Measurements from ENCODE around the gene SLC7A7. TPM values are rescaled to one million over a fixed set of nuclear protein-coding genes. Genes with fewer than 3 reads are reported as not detected.
A peak's percentile ranks its signal among the peaks of the same experiment; 100 is the strongest.

The SLC7A7 gene
- total and polyA plus RNA-seq, 2 of the 13 experiments (the other 11 are each of a cell fraction or from before 2014, with no cell fraction given), result 0.13 to 0.63 TPM

- TF ChIP-seq ZNF687 (CRISPR knock-in tag; IDR thresholded peaks at IDR 0.05), result peak; percentile 98
- TF ChIP-seq ZNF468 (CRISPR knock-in tag; IDR thresholded peaks at IDR 0.05), result no peak
- TF ChIP-seq NFYC (CRISPR knock-in tag; IDR thresholded peaks at IDR 0.05), result no peak
- peak; percentile 81; the same call in 1 of the 2 replicates for TF ChIP-seq AHR (CRISPR knock-in tag; IDR thresholded peaks at IDR 0.05)
- peak; percentile 62; the same call in 1 of the 2 replicates for TF ChIP-seq ARID4A (CRISPR knock-in tag; IDR thresholded peaks at IDR 0.05; ENCODE audit: borderline replicate concordance)
- TF ChIP-seq NFE2 (CRISPR knock-in tag; IDR thresholded peaks at IDR 0.05), result no peak
- TF ChIP-seq KLF16 (CRISPR knock-in tag; IDR thresholded peaks at IDR 0.05), result 0 out of 4 replicates have a peak, but pooled peaks of 1 of the 2 experiments have one; percentile 47
- TF ChIP-seq ETS1 (CRISPR knock-in tag; IDR thresholded peaks at IDR 0.05), result no peak; the same call in 1 of the 2 replicates
- no peak for TF ChIP-seq ZNF597 (CRISPR knock-in tag; IDR thresholded peaks at IDR 0.05)
- TF ChIP-seq JDP2 (CRISPR knock-in tag; IDR thresholded peaks at IDR 0.05; ENCODE audit: borderline replicate concordance), result no peak
- TF ChIP-seq SALL1 (CRISPR knock-in tag; IDR thresholded peaks at IDR 0.05), result peak; percentile 78
- 0 out of 2 replicates have a peak, but pooled peaks have one; percentile 62 for TF ChIP-seq ZZZ3 (CRISPR knock-in tag; IDR thresholded peaks at IDR 0.05; ENCODE audit: borderline replicate concordance)
- TF ChIP-seq PRDM15 (CRISPR knock-in tag; IDR thresholded peaks at IDR 0.05), result peak; percentile 34; the same call in 1 of the 2 replicates
Observed at GRCh38 chr14:22837114-22837749, 22.0 kb upstream of the SLC7A7 start (continued).

All from HepG2 (cell line).